AG09309 (cell line): ENCODE measurements around the gene ZP1.

ENCODE experiments used
- DNase-seq: peaks from one replicate; pipeline ENCODE4 v3.0.0-alpha.2; 2010; ENCODE audit warnings: low read depth
- H3K4me3 ChIP-seq: 2 replicates; pipeline ENCODE4 v1.5.1; 2011; ENCODE audit warnings: mild to moderate bottlenecking, low read depth, low read length, moderate library complexity; ENCODE audit not compliant: control insufficient read depth
- CTCF ChIP-seq: IDR thresholded peaks from 2 replicates; pipeline ENCODE4 v1.5.1; 2011; ENCODE audit warnings: mild to moderate bottlenecking, low read depth, low read length, inconsistent platforms; ENCODE audit not compliant: insufficient read depth, control insufficient read depth; ENCODE audit errors: missing control alignments

ZP1 gene

GRCh38 chr11:60912223-60912850 lies 45.0 kb downstream of the ZP1 start:
- H3K4me3 ChIP-seq, result no peak overlapping the region
- no peak for TF ChIP-seq CTCF
- DNase-seq, result no peak

- no peak for DNase-seq
- H3K4me3 ChIP-seq, result no peak overlapping the region; the same call in 1 of the 2 replicates
- TF ChIP-seq CTCF, result no peak
Measured at GRCh38 chr11:60912851-60913528, 45.6 kb downstream of the ZP1 start.

- TF ChIP-seq CTCF, result no peak
- peak within 1 kb of the TSS; percentile 54 for H3K4me3 ChIP-seq
- peak; percentile 47 for DNase-seq
Measured at GRCh38 chr11:60913793-60914632, 46.7 kb downstream of the ZP1 start, which contains the start of gene TMEM109. TMEM109 (plus strand) TSS chr11:60914158; CDS start chr11:60919694, 5,536 bp downstream.

GRCh38 chr11:60914633-60915247 lies 47.4 kb downstream of the ZP1 start:
- no peak for DNase-seq
- TF ChIP-seq CTCF, result no peak
- H3K4me3 ChIP-seq, result peak overlapping the region; percentile 54

GRCh38 chr11:60915248-60915914 lies 48.0 kb downstream of the ZP1 start:
- TF ChIP-seq CTCF, result peak; percentile 42
- H3K4me3 ChIP-seq, result peak overlapping the region; percentile 54
- no peak for DNase-seq

GRCh38 chr11:60916669-60917206 lies 49.4 kb downstream of the ZP1 start:
- TF ChIP-seq CTCF, result no peak
- no peak overlapping the region for H3K4me3 ChIP-seq

More at GRCh38 chr11:60916669-60917206, 49.4 kb downstream of the ZP1 start:
- no peak for DNase-seq
